DMS53 treated with DMSO at 0.1 percent for 48 hours (cell line): ENCODE results near the gene HOXA3.
A peak's percentile ranks its signal among the peaks of the same experiment; 100 is the strongest.

Experiments used
- DNase-seq: peaks from one replicate; lab custom pipeline; 2025; ENCODE audit not compliant: unreplicated experiment; lab: John Stamatoyannopoulos, UW

HOXA3 gene

GRCh38 chr7:27179503-27180430 lies 27.4 kb upstream of the HOXA3 start:
- DNase-seq = peak; percentile 72

- no peak for DNase-seq
These were observed 26.6 kb upstream of the HOXA3 start for GRCh38 chr7:27179030-27179429.

- no peak for DNase-seq
These were observed 26.0 kb upstream of the HOXA3 start for GRCh38 chr7:27178366-27178765.

GRCh38 chr7:27177795-27178320 lies 25.5 kb upstream of the HOXA3 start:
- DNase-seq = no peak

GRCh38 chr7:27176962-27177794 lies 24.8 kb upstream of the HOXA3 start:
- no peak for DNase-seq

GRCh38 chr7:27176524-27176845 lies 24.1 kb upstream of the HOXA3 start:
- DNase-seq = no peak

GRCh38 chr7:27175626-27176523 lies 23.5 kb upstream of the HOXA3 start:
- DNase-seq = no peak

GRCh38 chr7:27174874-27175625 lies 22.7 kb upstream of the HOXA3 start:
- no peak for DNase-seq

GRCh38 chr7:27173956-27174873 lies 21.8 kb upstream of the HOXA3 start, which contains the start of gene HOXA10:
Gene HOXA10 (minus strand): TSS chr7:27174320. CDS start chr7:27174306, 14 bp downstream.
- no peak for DNase-seq

GRCh38 chr7:27173511-27173955 lies 21.1 kb upstream of the HOXA3 start:
- DNase-seq = no peak

GRCh38 chr7:27172823-27173510 lies 20.6 kb upstream of the HOXA3 start:
- DNase-seq = peak; percentile 35

- no peak for DNase-seq
These were observed 20.0 kb upstream of the HOXA3 start for GRCh38 chr7:27172315-27172774.

GRCh38 chr7:27171637-27172314 lies 19.4 kb upstream of the HOXA3 start:
- peak; percentile 63 for DNase-seq

GRCh38 chr7:27171325-27171636 lies 18.9 kb upstream of the HOXA3 start:
- no peak for DNase-seq

- no peak for DNase-seq
These were observed 18.3 kb upstream of the HOXA3 start for GRCh38 chr7:27170426-27171324.

- DNase-seq = no peak
These were observed 17.5 kb upstream of the HOXA3 start for GRCh38 chr7:27169658-27170425.
